OCI-LY7 (cell line): Measurements from ENCODE around the gene TRAM2.

Experiments used
- EZH2phosphoT487 ChIP-seq: fragments of 200-600 bp; sonication (generic); IDR thresholded peaks from 2 replicates; pipeline ENCODE4 v1.6.1; 2018; ENCODE audit warnings: low read depth, borderline replicate concordance, mild to moderate bottlenecking, mixed run types, antibody characterized with exemption, low read length, moderate library complexity, mixed read lengths
- TF ChIP-seq, protein P1 (sequence below): fragments of 200-600 bp; sonication (generic); conservative IDR thresholded peaks from 2 replicates; pipeline ENCODE4 v1.5.1; 2014; ENCODE audit warnings: mild to moderate bottlenecking, antibody characterized with exemption, low read length, moderate library complexity, mixed read lengths

DNA sequence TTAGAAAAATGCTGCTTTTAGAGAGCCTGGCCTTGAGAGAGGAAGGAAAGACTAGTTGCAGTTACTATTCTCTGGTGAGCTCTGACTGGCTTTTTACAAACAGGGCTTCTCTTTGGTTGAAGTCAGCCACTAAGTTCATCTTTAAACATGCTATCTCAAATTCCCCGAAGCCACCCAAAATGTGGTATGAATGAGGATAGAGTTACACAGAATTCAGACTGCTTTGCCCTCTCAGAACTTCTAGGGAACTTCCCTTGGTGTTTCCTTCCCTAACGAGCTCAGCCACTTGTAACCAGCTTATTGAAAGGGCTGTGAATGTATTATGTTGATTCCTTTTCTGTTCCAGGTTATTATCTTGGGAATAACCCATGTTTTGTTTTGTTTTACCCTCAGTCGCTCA lies 83.2 kb downstream of the TRAM2 start:
- TF ChIP-seq, protein P1, sequence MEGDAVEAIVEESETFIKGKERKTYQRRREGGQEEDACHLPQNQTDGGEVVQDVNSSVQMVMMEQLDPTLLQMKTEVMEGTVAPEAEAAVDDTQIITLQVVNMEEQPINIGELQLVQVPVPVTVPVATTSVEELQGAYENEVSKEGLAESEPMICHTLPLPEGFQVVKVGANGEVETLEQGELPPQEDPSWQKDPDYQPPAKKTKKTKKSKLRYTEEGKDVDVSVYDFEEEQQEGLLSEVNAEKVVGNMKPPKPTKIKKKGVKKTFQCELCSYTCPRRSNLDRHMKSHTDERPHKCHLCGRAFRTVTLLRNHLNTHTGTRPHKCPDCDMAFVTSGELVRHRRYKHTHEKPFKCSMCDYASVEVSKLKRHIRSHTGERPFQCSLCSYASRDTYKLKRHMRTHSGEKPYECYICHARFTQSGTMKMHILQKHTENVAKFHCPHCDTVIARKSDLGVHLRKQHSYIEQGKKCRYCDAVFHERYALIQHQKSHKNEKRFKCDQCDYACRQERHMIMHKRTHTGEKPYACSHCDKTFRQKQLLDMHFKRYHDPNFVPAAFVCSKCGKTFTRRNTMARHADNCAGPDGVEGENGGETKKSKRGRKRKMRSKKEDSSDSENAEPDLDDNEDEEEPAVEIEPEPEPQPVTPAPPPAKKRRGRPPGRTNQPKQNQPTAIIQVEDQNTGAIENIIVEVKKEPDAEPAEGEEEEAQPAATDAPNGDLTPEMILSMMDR: no peak
- no peak for TF ChIP-seq EZH2phosphoT487
